Spleen (tissue), 11 donors: Measurements from ENCODE around the gene CRMP1. TPM values are rescaled to one million over a fixed set of nuclear protein-coding genes. Genes with fewer than 3 reads are reported as not detected.

ENCODE experiments used
- DNase-seq: peaks from one replicate; pipeline ENCODE4 v3.0.0-alpha.2; 2020
- H3K27ac ChIP-seq, 8 donors: fragments of 200-600 bp; sonication (generic) in 7 of 8; 1 replicate in 4 of 8; 2 replicates in 4 of 8; pipeline versions ENCODE4 v1.5.0 to v1.8.0; 2016 to 2021; ENCODE audit warnings: inconsistent platforms in 4 of 8, mild to moderate bottlenecking in 4 of 8, moderate library complexity in 1 of 8
- H3K27me3 ChIP-seq, 7 donors: fragments of 200-600 bp; sonication (generic) in 6 of 7; replicated peaks in 1 of 7; 1 replicate in 4 of 7; 2 replicates in 3 of 7; pipeline versions ENCODE4 v1.5.0 to v1.8.0; 2016 to 2021; ENCODE audit warnings: inconsistent platforms in 3 of 7, mild to moderate bottlenecking in 1 of 7
- H3K36me3 ChIP-seq, 6 donors: fragments of 200-600 bp; sonication (generic) in 5 of 6; 1 replicate in 4 of 6; 2 replicates in 2 of 6; pipeline versions ENCODE4 v1.5.0 to v1.8.0; 2016 to 2021; ENCODE audit warnings: inconsistent platforms in 2 of 6
- H3K4me1 ChIP-seq, 6 donors: fragments of 200-600 bp; sonication (generic) in 5 of 6; 1 replicate in 3 of 6; 2 replicates in 3 of 6; pipeline versions ENCODE4 v1.5.0 to v1.8.0; 2016 to 2021; ENCODE audit warnings: inconsistent platforms in 3 of 6
- H3K4me3 ChIP-seq, 8 donors: fragments of 200-600 bp; sonication (generic) in 7 of 8; 1 replicate in 4 of 8; 2 replicates in 4 of 8; pipeline versions ENCODE4 v1.5.0 to v1.8.0; 2016 to 2021; ENCODE audit warnings: inconsistent platforms in 4 of 8, mild to moderate bottlenecking in 4 of 8, moderate library complexity in 2 of 8
- H3K9me3 ChIP-seq, 8 donors: fragments of 200-600 bp; sonication (generic) in 7 of 8; 1 replicate in 4 of 8; 2 replicates in 4 of 8; pipeline versions ENCODE4 v1.5.0 to v1.8.0; 2016 to 2021; ENCODE audit warnings: inconsistent platforms in 4 of 8
- CTCF ChIP-seq, 11 experiments: fragments of 200-600 bp in 7 of 11; fragments of 450-650 bp in 4 of 11; sonication (generic) in 4 of 11; IDR thresholded peaks in 8 of 11; conservative IDR thresholded peaks in 3 of 11; 1 replicate in 7 of 11; 2 replicates in 4 of 11; pipeline versions ENCODE4 v1.4.0 to v1.8.0; 2016 to 2021; ENCODE audit warnings: antibody characterized with exemption in 11 of 11, inconsistent platforms in 4 of 11, mild to moderate bottlenecking in 1 of 11
- POLR2A ChIP-seq, 3 donors: fragments of 450-650 bp; IDR thresholded peaks; one replicate each; pipeline ENCODE4 v1.5.1; 2017; ENCODE audit warnings: antibody characterized with exemption in 3 of 3, mild to moderate bottlenecking in 1 of 3
- POLR2AphosphoS5 ChIP-seq, 3 donors: sonication (generic); formaldehyde crosslinking; IDR thresholded peaks; one replicate each; pipeline ENCODE4 v1.5.1; 2017; ENCODE audit warnings: antibody characterized with exemption in 3 of 3
- WGBS, 5 donors: extraction: QIAGEN DNeasy Blood & Tissue Kit in 3 of 5; methylation state at CpG; one replicate each; pipeline versions ENCODE4 v1.1.5 to v1.1.7; 2013 to 2018; 5-methylcytosine and 5-hydroxymethylcytosine counted together
- intact Hi-C: fragments of 100-400 bp; cut with DNase I; formaldehyde crosslinking; loops from one replicate; pipeline ENCODE4 v1.15.0; 2023; ENCODE audit warnings: low total_unique reads
- polyA plus RNA-seq, 3 donors: library from polyadenylated mRNA; stranded (reverse); fragments of 200-250 nt; gene quantifications; one replicate each; pipeline ENCODE4 v1.2.1, GENCODE V29; 2013
- total RNA-seq, 7 donors: library from RNA; depleted of rRNA in 3 of 7; stranded (reverse); fragments of >200 nt in 3 of 7; fragmentation: NEBNext Ultra II Directional in 4 of 7; extraction: Animal tissue kit (Norgen Biotek cat#: 25700) in 4 of 7; gene quantifications; one replicate each; pipeline versions ENCODE4 v1.1.0 to v1.2.1, GENCODE V29; 2016 to 2021
- donor health status: healthy with polysubstance abuse.
- donor health status: DM: no; HTN: no; CAD: no; lungs with moderate emphysema.
- donor health status: DM: no; HTN: no; CAD: no.
- donor health status: Bipolar disorder and iron deficiency.
- donor health status: healthy.
- donor health status: DM: no; HTN: no; CAD: no.
- donor health status: DM: yes; HTN: yes; CAD: no.

CRMP1 gene
- total and polyA plus RNA-seq, 10 donors = 0.03 to 2.3 (median 0.85) TPM; not detected in 1

GRCh38 chr4:5921101-5921980, 28.5 kb upstream of the CRMP1 start:
- no peak overlapping the region for H3K27ac ChIP-seq
- no peaks in the 10 kb centered on the region for H3K4me1 ChIP-seq
- no peak overlapping the region for H3K4me3 ChIP-seq
- intact Hi-C loops = no loop called here
- H3K27me3 ChIP-seq = peaks cover 0 to 60% (median 4%) of the 10 kb centered on the region in 7 donors
- WGBS, 5 donors = 40 to 44% (median 41%) methylated on average over 16 of the region's 16 CpGs
- DNase-seq = no peak
- TF ChIP-seq CTCF (IDR thresholded peaks at IDR 0.05 in 8 of 11, conservative IDR thresholded peaks at IDR 0.05 in 3 of 11) (no peak), POLR2A (IDR thresholded peaks at IDR 0.05) (no peak), POLR2AphosphoS5 (IDR thresholded peaks at IDR 0.05) (no peak)
- no peaks in the 10 kb centered on the region for H3K36me3 ChIP-seq
- H3K9me3 ChIP-seq = no peaks in the 10 kb centered on the region

- Histone ChIP-seq H3K4me1 (no peaks in the 10 kb centered on the region), H3K4me3 (no peak overlapping the region), H3K36me3 (no peaks in the 10 kb centered on the region), H3K27ac (no peak overlapping the region), H3K9me3 (peaks cover 0 to 4% (median 0%) of the 10 kb centered on the region in 8 donors), H3K27me3 (peaks cover 0 to 53% (median 6%) of the 10 kb centered on the region in 7 donors)
- DNase-seq = no peak
- no peak for TF ChIP-seq POLR2A (IDR thresholded peaks at IDR 0.05)
- TF ChIP-seq POLR2AphosphoS5 (IDR thresholded peaks at IDR 0.05) = no peak
- TF ChIP-seq CTCF (IDR thresholded peaks at IDR 0.05 in 8 of 11, conservative IDR thresholded peaks at IDR 0.05 in 3 of 11) = no peak
- 65 to 82% (median 78%) methylated on average over 5 to 7 of the region's 7 CpGs for WGBS, 5 donors
- intact Hi-C loops = no loop called here
Observed at GRCh38 chr4:5919571-5919970, 26.7 kb upstream of the CRMP1 start.

GRCh38 chr4:5919044-5919443, 26.2 kb upstream of the CRMP1 start:
- Histone ChIP-seq H3K27me3 (peaks cover 0 to 49% (median 6%) of the 10 kb centered on the region in 7 donors), H3K4me3 (no peak overlapping the region), H3K27ac (no peak overlapping the region), H3K36me3 (no peaks in the 10 kb centered on the region), H3K4me1 (no peaks in the 10 kb centered on the region), H3K9me3 (peaks cover 0 to 4% (median 0%) of the 10 kb centered on the region in 8 donors)
- intact Hi-C loops = no loop called here
- 68 to 84% (median 80%) methylated on average over 5 to 8 of the region's 8 CpGs for WGBS, 5 donors
- DNase-seq = no peak
- TF ChIP-seq CTCF (IDR thresholded peaks at IDR 0.05 in 8 of 11, conservative IDR thresholded peaks at IDR 0.05 in 3 of 11) = no peak
- TF ChIP-seq POLR2AphosphoS5 (IDR thresholded peaks at IDR 0.05) = no peak
- TF ChIP-seq POLR2A (IDR thresholded peaks at IDR 0.05) = no peak

- H3K36me3 ChIP-seq = no peaks in the 10 kb centered on the region
- peaks cover 0 to 49% (median 6%) of the 10 kb centered on the region in 7 donors for H3K27me3 ChIP-seq
- WGBS, 5 donors = 51 to 61% (median 58%) methylated on average over 8 of the region's 8 CpGs
- DNase-seq = no peak
- H3K27ac ChIP-seq = no peak overlapping the region
- intact Hi-C loops = no loop called here
- H3K4me3 ChIP-seq = no peak overlapping the region
- TF ChIP-seq POLR2A (IDR thresholded peaks at IDR 0.05) (no peak), CTCF (IDR thresholded peaks at IDR 0.05 in 8 of 11, conservative IDR thresholded peaks at IDR 0.05 in 3 of 11) (no peak), POLR2AphosphoS5 (IDR thresholded peaks at IDR 0.05) (no peak)
- no peaks in the 10 kb centered on the region for H3K4me1 ChIP-seq
- peaks cover 0 to 4% (median 0%) of the 10 kb centered on the region in 8 donors for H3K9me3 ChIP-seq
Observed at GRCh38 chr4:5918331-5918985, 25.6 kb upstream of the CRMP1 start.
